Activated CD8-positive, alpha-beta memory T cell treated with anti-CD3 and anti-CD28 coated beads, Interleukin-2, amount 50 U/mL, for 1 hour (primary cell): Measurements from ENCODE around the gene TAS2R60.
"Not testable (repeated sequence)": the region's sequence is repeated elsewhere in the genome, so short reads cannot be mapped to it uniquely, and the experiment has no call there.

Experiments used
- DNase-seq: peaks from one replicate; pipeline ENCODE4 v3.0.0-alpha.2; 2020; ENCODE audit errors: extremely low read depth

TAS2R60 gene, protein sequence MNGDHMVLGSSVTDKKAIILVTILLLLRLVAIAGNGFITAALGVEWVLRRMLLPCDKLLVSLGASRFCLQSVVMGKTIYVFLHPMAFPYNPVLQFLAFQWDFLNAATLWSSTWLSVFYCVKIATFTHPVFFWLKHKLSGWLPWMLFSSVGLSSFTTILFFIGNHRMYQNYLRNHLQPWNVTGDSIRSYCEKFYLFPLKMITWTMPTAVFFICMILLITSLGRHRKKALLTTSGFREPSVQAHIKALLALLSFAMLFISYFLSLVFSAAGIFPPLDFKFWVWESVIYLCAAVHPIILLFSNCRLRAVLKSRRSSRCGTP

DNA sequence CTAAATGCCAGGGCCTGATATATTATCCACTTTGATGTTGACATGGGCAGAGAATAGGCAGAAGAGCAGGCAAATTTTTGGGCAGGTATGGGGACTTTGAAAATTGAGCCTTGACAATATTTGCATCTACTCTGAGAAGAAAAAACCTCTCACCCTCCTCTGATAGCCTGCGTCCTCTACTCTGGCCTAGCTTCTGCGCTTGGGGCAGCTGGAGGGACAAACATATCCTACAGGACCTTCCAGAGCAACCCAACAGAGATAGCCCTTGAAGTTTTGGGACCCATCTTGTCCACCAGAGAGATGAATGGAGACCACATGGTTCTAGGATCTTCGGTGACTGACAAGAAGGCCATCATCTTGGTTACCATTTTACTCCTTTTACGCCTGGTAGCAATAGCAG, at the start of gene TAS2R60:
Gene TAS2R60 (plus strand): TSS at position 301 of the 400 bp plus-strand sequence. CDS start 0 bp downstream, at position 301.
- no peak for DNase-seq

DNA sequence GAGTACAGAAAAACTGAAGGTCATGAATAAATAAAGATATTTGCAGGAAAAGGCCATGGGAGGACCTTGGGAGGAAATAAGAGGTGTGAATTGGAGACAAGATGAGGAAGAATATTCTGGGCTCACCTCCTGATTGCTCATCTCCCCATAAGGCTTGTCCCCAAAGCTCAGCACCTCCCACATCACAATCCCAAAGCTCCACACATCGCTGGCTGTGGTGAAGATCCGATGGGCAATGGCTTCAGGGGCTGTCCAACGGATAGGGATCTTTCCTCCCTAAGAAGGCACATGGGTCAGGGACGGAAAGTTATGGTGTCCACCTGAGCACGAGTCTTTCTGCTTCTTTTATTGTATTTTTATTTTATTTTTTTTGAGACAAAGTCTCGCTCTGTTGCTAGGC, 49.2 kb upstream of the TAS2R60 start:
- DNase-seq, result no peak

DNA sequence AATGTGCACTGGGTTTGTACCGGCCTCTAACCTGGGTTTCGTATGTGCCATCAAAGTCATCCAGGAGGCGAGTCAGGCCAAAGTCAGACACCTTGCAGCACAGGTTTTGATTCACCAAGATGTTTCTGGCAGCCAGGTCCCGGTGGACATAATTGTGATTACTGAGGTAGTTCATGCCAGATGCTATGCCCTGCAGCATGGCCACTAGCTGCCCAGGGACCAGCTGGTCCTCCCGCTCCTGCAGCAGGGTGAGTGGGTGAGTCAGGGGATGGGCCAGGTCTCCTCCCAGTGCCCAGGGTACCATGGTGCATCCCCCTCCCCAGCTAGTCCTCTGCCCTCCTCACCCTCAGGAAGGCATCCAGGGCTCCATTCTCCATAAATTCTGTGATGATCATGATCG, 48.5 kb upstream of the TAS2R60 start:
- DNase-seq, result no peak

DNA sequence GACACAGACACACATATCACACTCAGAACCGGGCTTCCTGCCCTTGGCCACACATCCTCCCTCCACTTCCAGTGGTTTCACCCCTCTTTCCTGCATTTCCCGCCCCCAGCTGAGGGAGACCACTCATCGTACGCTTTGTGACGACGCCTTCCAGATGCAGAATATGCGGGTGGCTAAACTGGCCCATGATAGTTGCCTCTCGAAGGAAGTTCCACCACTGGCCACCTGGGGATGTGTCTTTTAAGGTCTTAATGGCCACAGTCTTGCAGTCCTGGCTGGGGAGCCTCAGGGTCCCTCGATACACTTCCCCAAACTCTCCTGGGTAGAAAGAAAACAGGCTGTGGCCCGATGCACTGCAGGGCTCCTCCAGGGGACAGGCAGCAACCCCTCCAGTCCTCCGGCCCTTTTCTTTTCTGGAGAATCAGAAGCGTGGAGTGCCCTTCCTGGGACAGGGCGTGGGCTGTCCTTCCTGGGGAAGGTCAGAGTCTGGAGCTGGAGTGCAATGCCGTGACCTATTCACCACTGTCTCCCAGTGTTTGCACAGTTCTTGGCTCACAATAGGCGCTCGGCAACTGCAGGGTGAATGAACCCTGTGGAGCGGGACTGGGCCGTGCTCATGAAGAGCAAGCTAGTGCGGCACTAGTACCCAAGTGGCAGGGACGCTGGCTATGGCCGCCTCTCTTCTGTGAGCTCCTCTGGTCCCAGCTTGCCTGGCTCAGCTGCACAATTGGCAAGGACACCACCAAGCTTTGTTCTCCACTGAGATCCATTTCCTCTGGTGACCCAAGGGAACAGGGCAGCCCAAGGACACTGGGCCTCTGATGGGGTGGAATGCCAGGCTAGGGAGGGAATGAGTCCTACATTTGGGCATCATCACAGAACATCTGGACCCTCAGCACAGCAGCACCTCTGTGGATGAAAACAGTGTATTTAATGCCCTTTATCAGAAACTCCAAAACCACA, 47.8 kb upstream of the TAS2R60 start:
- DNase-seq, result no peak

DNA sequence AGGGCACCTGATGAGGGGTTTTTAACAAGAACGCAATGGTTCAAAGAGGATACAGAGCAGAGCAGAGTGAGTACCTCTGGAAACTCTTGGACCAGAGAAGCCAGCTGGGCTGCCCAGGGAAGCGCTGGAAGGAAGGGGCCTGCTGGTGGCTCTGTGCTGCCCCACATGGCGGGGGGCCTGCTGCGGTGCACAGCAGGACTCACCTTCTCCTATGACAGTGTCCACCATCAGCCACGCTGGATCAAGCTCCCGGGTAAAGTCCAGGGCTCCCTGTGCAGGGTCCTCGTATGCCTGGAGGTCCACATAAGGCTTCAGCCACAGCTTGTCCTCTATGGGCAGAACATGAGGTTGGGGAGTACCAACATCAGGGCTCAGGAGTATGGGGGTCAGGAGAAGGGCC, 47.1 kb upstream of the TAS2R60 start:
- DNase-seq, result no peak

DNA sequence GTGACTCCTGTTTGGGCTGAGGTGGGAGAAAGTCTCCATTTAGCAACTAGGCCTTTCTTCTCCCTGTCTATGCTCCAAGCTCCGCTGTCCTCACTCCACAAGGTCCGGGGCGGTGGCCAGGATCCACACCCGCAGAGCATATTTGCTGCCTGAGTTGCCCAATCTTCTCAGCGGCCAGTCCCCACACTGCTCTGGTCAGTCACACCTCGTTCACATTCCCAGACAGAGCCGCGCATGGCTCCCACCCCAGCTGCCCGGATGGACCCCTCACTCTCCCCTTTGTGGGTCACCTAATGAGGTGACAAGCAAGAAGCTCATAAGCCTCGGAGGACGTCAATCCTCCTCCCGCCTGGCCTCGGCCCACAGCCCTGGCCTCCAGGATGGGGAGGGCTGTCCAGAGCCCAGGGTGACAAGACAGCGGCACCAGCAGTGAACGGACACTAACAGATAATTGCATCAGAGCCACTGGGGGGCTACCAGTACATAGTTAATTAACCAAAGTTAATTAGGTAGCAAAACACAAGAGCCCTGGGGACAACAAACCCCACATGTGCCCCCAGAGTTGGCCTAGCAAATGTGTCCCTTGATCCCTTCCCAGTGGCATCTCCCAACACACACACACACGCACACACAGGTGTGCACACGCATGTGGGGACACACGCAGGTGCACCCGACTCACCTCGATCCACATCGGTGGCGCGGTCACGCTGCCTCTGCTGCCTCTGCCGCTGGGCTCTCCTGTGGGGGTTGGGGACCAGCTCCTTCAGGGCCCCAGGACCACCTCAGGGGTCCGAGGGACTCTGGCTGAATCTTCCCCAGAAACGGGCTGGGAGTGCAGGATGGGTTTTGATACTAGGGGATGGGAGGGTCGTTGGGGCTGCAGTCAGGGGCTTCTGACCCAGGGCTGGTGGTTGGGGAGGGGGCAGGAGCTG, 46.4 kb upstream of the TAS2R60 start:
- DNase-seq, result no peak

DNA sequence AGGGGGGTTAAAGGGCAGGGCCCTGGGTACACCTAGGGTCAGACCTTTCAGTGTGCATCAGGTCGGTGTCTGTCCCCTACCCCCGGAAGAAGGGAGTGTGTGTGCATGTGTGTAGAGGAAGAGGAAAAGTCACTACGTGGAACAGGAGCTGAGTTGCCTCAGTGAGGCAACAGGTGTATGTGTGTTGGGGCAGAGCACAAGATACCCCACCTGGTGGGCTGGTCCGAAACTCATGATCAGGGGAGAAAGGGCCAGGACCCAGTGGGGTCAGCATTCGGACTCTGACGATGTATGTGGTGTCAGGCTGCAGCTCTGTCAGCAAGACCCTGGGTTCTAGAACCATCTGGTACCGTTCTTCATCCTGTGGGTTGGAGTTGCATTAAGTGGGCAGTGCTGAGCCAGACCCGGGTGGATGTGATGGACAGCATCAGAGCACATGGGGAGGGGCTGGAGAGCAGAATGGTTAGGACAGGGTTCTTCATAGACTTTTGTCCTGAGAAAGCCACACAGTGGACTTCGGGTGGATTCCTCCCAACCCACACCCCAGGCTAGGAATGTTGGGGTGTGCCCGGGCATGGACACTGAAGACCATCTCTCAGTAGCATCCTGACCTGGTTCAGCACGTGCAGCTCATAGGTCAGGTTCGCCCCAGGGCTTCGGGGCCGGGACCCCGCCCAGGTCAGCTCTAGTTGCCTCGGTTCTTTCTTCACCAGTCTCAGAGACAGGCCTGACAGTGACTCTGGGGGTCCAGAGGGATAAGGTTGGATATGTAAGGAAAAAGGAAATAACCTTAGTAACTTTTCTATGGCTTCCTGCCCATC, 45.3 kb upstream of the TAS2R60 start:
- DNase-seq, result no peak

DNA sequence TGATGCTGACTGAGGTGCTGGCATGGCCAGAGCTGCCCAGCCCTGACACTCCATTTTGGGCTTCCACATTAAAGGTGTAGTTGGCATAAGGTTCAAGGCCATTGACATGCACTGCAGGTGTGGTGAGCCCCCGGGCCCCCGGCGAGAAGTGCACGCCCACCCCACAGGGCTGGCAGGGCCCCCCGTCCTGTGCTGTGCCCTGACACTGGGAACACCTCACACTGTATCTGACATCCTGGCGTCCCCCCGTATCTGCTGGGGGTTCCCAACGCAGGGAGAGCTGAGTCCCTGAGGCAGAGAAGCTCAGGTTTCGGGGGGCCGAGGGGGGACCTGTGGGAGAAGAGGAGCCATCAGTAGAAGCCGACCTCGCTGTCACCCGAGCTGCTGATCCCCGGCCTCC, 44.6 kb upstream of the TAS2R60 start:
- no peak for DNase-seq

DNA sequence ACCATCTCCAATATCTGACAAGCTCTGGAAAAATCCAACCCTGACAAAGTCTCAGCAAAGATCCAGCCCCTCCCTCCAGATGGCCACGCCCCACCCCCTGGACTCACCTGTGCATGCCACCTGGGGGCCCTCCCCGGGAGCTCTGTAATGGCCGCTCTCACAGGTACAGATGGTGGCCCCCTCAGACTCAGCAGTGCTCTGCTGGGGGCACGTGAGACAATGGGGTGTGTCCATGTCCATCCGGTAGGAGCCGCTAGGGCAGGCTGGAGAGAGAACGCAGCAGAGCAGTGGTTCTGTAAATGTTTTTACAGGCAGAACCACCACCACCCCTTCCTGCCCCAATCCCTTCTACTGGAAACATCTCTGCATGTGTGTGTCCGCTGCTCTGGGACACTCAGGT, 44.1 kb upstream of the TAS2R60 start:
- DNase-seq, result no peak

DNA sequence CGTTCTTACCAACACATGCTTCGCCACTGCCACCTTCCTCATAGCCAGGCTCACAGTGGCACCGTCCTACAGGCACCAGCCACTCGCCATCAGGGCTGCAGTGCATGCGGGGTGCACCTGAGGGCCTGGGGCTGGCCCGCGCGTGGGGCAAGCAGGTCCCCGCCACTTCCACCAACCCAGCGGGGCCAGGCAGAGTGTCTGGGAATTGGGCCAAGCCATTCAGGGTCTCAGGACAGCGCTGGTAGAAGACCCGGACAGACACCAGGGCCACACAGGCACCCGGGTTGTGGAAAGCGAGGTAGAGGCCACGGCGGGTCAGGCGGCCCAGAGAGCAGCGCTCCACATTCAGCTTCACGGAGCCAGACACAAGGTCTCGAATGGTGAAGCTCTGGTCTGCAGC, 43.6 kb upstream of the TAS2R60 start:
- DNase-seq, result no peak

DNA sequence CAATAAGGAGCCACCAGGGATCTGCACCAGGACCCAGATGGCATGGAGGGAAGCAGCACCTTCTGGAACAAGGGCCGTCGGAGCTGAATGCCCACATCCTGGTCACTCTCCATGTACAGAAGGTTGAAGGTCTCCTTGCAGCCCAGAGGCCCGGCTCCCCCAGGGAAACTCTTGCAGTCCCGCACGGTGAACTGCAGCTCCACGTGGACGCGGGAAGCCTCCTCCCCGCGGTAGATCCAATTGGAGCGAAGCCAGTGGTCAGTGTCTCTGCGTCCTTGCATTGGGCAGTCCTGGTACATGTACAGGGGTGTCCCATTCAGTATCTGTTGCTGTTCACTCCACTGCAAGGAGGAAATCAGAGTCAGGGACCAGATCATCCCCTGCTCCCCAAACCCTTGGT, 42.0 kb upstream of the TAS2R60 start:
- no peak for DNase-seq

DNA sequence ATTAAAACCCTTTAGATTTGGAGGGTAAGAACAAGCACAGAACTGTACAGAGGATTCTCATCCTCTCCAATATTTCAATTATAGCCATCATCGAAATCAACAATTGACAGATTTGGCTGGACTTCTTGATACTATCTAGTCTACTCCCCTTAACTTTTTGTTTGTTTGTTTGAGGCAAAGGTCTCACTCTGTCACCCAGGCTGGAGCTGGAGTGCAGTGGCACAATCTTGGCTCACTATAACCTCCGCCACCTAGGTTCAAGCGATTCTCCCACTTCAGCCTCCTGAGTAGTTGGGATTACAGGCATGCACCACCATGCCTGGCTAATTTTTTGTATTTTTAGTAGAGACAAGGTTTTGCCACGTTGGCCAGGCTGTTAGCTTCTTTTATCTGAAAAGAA, 41.0 kb upstream of the TAS2R60 start:
- not testable (repeated sequence) for DNase-seq

DNA sequence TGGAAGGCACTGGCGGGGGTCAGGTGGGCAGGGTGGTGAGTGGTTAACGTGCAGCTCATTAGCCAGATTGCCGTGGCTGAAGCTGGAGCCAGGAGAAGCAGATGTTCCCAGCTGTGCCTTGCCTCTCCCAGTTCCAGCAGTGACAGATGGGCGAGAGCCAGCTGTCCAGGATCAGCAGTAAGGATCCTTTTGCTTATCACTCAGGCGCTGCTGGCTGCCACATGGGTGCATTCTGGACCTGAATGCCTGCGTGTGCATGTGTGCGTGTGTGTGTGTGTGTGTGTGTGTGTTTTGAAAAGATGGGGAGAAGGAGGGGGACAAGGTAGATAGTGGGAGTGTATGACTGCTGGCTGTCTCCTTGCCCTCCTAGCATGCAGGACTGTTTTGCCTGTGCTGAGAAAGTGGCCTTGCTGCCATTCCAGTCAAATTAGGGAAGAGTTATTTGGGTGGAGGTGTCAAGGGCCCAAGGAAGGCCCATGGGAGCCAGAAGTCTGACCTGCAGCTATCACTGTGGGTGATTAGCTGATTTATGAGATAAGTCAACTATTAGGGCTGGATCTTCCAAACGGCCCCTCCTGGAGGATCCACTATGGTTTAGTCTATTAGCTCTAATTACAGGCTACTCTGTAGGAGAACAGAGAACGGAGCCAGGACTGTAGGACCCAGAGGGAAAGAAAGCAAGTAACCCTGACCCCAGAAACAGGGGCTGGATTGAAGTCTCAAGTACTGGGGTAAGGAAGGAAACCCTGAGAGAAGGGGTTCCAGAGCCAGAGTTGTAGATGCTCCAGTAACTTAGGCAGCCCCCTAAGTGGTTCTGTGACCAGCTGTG, 37.9 kb upstream of the TAS2R60 start:
- DNase-seq, result no peak

DNA sequence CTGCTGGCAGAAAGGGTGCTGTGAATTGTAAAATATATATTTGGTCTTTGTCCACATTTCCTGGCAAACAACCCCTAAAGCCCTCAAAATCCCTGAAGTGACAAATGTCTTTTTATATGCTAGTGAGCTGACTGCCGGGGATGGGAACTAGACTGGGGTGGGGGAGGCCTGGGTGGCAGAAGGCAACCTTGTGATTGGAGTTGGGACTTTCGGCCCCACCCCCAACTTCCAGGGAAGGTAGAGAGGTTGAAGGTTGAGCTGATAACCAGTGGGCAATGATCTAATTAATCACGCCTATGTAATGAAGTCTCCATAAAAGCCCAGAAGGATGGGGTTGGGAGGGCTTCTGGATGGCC, 37.3 kb upstream of the TAS2R60 start:
- no peak for DNase-seq

DNA sequence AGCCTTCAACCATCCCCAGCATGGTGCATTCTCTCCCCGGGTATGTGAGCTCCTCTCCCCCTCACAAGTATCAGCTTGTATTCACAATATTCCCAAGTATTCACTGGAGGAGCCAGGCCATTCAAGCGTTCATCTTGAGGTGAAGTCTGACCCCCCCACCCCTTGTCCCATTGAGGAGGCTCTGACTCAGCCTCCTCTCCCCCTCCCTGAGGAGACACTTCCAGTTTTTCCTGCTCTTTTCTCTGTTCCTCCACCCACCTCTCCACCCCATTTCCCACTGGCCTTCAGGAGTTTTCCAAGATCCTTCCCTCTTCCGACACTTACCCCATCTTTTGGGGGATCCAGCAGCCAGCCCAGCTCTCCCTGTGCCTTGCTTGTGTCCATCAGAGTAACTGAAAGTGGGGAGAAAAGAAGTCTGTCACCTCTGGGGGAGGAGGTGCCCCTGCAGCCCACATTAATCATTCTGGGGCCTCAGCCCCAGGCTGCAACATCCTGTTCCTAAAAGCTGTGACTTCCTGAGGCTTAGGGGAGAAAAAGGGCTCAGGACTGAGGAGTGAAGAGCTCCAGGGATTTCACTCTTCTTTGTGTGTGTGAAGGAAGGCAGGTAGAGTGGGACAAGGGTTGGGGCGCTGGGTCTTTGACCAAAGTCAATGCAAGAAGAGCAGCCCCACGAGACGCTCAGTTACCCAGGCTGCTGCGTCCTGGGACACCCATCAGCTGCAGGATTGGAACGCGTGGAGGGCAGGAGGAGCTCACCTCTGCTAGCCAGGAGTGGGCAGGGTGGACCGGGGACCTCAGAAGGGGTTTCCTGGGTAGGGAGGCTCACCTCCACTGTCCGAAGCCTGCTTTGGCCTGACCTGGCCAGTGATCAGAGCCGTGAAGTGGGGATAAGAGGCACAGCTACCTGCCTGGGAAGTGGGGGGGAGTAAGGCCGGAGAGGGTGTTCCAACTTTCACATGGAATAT, 35.7 kb upstream of the TAS2R60 start:
- no peak for DNase-seq

DNA sequence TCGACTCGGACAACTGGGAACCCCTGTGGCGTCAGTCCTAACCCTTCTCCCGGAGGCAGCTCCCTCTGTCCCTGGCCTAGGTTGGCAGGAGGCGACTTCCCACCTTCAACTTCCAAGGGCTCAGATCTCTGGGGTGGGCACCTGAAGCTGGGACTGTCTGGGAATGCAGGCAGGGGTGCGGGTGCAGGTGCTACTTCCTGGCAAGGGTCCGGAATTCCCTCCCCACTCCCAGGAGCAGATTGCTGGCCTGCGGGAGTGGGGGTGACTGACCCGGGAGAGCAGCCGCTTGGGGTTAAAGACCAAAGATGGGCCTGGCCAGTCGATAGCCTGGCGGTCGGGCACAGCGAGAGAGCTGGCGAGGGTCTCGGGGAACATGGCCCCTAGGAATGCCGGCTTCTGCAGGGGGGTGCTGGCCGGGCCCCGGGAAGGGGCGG, 35.0 kb upstream of the TAS2R60 start:
- DNase-seq, result no peak

DNA sequence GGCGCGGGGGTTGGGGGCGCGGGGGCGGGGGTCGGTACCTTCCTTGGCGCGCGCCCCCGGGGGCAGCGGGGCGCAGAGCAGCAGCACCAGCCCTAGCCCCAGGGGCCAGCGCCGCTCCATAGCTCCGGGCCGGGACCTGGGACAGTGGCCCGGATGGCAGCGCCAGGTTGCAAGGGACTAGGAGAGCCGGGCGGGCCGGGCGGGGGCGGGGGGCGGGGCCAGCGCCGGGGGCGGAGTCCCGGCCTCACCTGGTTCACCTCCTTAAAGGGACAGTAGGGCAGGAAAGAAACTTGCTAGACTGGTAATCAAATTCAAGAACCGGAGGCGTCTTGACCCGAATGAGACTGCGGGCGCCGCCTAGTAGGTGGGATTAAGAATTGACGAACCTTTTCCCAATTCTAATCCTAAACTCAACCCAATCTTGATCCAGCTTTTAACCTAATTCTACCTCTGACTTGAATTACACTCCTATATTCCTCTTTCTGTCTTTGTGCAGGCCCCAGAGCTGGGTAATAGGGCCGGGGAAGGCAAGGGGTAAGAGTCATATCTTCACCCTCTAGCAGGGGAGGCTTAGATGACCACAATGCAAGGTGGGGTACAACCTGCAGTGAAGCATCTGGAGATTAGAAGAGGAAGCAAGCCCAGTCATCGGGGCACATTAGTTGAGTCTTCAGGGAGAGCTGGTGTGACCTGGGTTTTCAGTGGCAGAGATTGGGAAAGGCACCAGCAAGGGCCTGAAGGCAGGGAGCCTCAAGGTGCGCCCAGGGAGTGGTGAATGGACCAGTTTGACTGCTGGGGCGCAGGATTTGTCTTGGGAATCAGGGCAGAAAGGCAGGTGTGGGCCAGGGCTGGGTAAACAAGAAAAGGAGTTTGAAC, 34.3 kb upstream of the TAS2R60 start, which contains the start of gene EPHA1:
Gene EPHA1 (minus strand): TSS at position 171 of the 876 bp plus-strand sequence. CDS start 51 bp downstream, at position 120.
- no peak for DNase-seq

DNA sequence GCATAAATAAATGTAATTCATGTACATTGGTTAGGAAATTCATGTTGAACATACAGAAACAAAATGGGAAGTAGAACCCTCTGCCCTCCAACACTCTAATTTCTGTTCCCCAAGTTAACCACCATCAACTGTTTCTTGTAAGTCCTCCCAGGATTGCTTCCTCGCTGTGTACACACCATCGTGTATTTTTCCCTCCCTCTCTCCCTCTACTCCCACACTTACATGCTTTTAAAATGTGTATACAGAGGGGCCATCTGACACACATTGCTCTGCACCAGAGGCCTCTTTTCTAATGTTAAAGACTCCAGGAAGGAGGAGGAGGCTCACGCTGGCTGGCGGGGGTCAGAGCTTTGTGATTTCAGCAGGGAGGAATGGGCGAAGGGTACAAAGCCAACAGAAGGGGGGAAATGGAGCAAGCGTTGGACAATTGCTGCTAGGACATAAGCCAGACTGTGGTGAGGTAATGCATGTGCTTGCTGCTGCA, 32.7 kb upstream of the TAS2R60 start:
- DNase-seq, result no peak
